PFSK-1 (cell line): ENCODE data around the gene LCOR.

Source experiments
- POLR2AphosphoS5 ChIP-seq: IDR thresholded peaks from 2 replicates; pipeline ENCODE4 v1.6.1; 2012; ENCODE audit warnings: low read depth, mild to moderate bottlenecking, control low read depth, low read length, moderate library complexity
- REST ChIP-seq, 2 experiments: IDR thresholded peaks; 2 replicates each; pipeline versions ENCODE4 v1.6.1 to v1.8.0; 2011 to 2012; ENCODE audit warnings: low read depth in 2 of 2, low read length in 2 of 2, control low read depth in 1 of 2, inconsistent platforms in 1 of 2, mild to moderate bottlenecking in 1 of 2, moderate library complexity in 1 of 2; ENCODE audit not compliant: insufficient read depth in 1 of 2
- SIN3A ChIP-seq: IDR thresholded peaks from 2 replicates; pipeline ENCODE4 v1.6.1; 2012; ENCODE audit warnings: mild to moderate bottlenecking, low read length, moderate library complexity, borderline replicate concordance; ENCODE audit not compliant: insufficient read depth
- TAF1 ChIP-seq: IDR thresholded peaks from 2 replicates; pipeline ENCODE4 v1.6.1; 2012; ENCODE audit warnings: low read length, control low read depth, borderline replicate concordance; ENCODE audit not compliant: insufficient read depth

GRCh38 chr10:97023401-97024167 lies 191.5 kb downstream of the LCOR start:
- TF ChIP-seq POLR2AphosphoS5 (no peak), REST (IDR thresholded peaks at IDR 0.05; ENCODE audit: insufficient read depth in 1 of 2, low read depth in 2 of 2, low read length in 2 of 2) (no peak), SIN3A (no peak), TAF1 (no peak)
